ENCODE measurements around the gene TYROBP.
"Not testable (repeated sequence)": the region's sequence is repeated elsewhere in the genome, so short reads cannot be mapped to it uniquely, and the experiment has no call there.

- not testable (repeated sequence) for TF ChIP-seq CTCF (IDR thresholded peaks at IDR 0.05; ENCODE audit: insufficient read depth, low read length, poor library complexity, severe bottlenecking); EZH2phosphoT487 (conservative IDR thresholded peaks at IDR 0.05; ENCODE audit: low read length)
Measured at GRCh38 chr19:35910355-35910754, 2.3 kb upstream of the TYROBP start.

Data from SU-DHL-6 (cell line).